Liver (tissue), 9 donors: ENCODE measurements around the gene CISD2. TPM values are rescaled to one million over a fixed set of nuclear protein-coding genes. Genes with fewer than 3 reads are reported as not detected.
"Not testable (repeated sequence)": the region's sequence is repeated elsewhere in the genome, so short reads cannot be mapped to it uniquely, and the experiment has no call there.

Source experiments
- DNase-seq: peaks from one replicate; pipeline ENCODE4 v3.0.0-alpha.2; 2017; ENCODE audit warnings: low spot score
- H3K27ac ChIP-seq, 2 donors: one replicate each; pipeline ENCODE4 v1.7.0; 2013; ENCODE audit warnings: inconsistent platforms in 2 of 2, low read length in 2 of 2, control low read depth in 1 of 2, low read depth in 1 of 2, mild to moderate bottlenecking in 1 of 2
- H3K27me3 ChIP-seq, 4 donors: one replicate each; pipeline versions ENCODE4 v1.6.1 to v1.7.0; 2013; ENCODE audit warnings: low read length in 3 of 4, inconsistent platforms in 1 of 4, mild to moderate bottlenecking in 1 of 4, moderate library complexity in 1 of 4; ENCODE audit not compliant: control insufficient read depth in 4 of 4, insufficient read depth in 4 of 4
- H3K36me3 ChIP-seq, 4 donors: one replicate each; pipeline versions ENCODE4 v1.6.1 to v1.7.0; 2013; ENCODE audit warnings: low read length in 3 of 4, mild to moderate bottlenecking in 3 of 4, low read depth in 1 of 4, moderate library complexity in 1 of 4; ENCODE audit not compliant: control insufficient read depth in 4 of 4, insufficient read depth in 3 of 4
- H3K4me1 ChIP-seq, 4 donors: one replicate each; pipeline versions ENCODE4 v1.6.1 to v1.7.0; 2013; ENCODE audit warnings: low read length in 3 of 4, mild to moderate bottlenecking in 3 of 4, moderate library complexity in 1 of 4; ENCODE audit not compliant: control insufficient read depth in 4 of 4, insufficient read depth in 4 of 4
- H3K4me3 ChIP-seq, 3 donors: one replicate each; pipeline versions ENCODE4 v1.6.1 to v1.7.0; 2013; ENCODE audit warnings: low read length in 3 of 3, control low read depth in 1 of 3, low read depth in 1 of 3, mild to moderate bottlenecking in 1 of 3
- H3K9ac ChIP-seq, 2 donors: one replicate each; pipeline ENCODE4 v1.7.0; 2013; ENCODE audit warnings: low read length in 2 of 2, mild to moderate bottlenecking in 2 of 2, moderate library complexity in 2 of 2, control low read depth in 1 of 2, low read depth in 1 of 2
- H3K9me3 ChIP-seq, 4 donors: one replicate each; pipeline versions ENCODE4 v1.6.1 to v1.7.0; 2013; ENCODE audit warnings: low read length in 3 of 4; ENCODE audit not compliant: control insufficient read depth in 4 of 4
- EGR1 ChIP-seq, 2 donors: IDR thresholded peaks; 2 replicates each; pipeline ENCODE4 v1.6.1; 2016 to 2018; ENCODE audit warnings: antibody characterized with exemption in 2 of 2, low read depth in 2 of 2
- FOXA2 ChIP-seq: IDR thresholded peaks from 2 replicates; pipeline ENCODE4 v1.6.1; 2016; ENCODE audit warnings: antibody characterized with exemption
- HNF4A ChIP-seq, 2 donors: conservative IDR thresholded peaks; 2 replicates each; pipeline ENCODE4 v1.6.1; 2016; ENCODE audit warnings: antibody characterized with exemption in 2 of 2, mild to moderate bottlenecking in 2 of 2
- HNF4G ChIP-seq: IDR thresholded peaks from 2 replicates; pipeline ENCODE4 v1.6.1; 2016; ENCODE audit warnings: antibody characterized with exemption
- JUND ChIP-seq, 2 donors: IDR thresholded peaks; 2 replicates each; pipeline ENCODE4 v1.6.1; 2016; ENCODE audit warnings: antibody characterized with exemption in 2 of 2
- RAD21 ChIP-seq, 2 donors: IDR thresholded peaks; 2 replicates each; pipeline ENCODE4 v1.6.1; 2016; ENCODE audit warnings: antibody characterized with exemption in 2 of 2, mild to moderate bottlenecking in 2 of 2
- RXRA ChIP-seq, 2 donors: IDR thresholded peaks; 2 replicates each; pipeline ENCODE4 v1.6.1; 2017 to 2018; ENCODE audit warnings: antibody characterized with exemption in 2 of 2, mild to moderate bottlenecking in 1 of 2
- SP1 ChIP-seq: IDR thresholded peaks from 2 replicates; pipeline ENCODE4 v1.6.1; 2018; ENCODE audit warnings: antibody characterized with exemption, mild to moderate bottlenecking
- TAF1 ChIP-seq: conservative IDR thresholded peaks from 2 replicates; pipeline ENCODE4 v1.6.1; 2016; ENCODE audit warnings: antibody characterized with exemption, mild to moderate bottlenecking
- YY1 ChIP-seq: IDR thresholded peaks from 2 replicates; pipeline ENCODE4 v1.6.1; 2016; ENCODE audit warnings: antibody characterized with exemption, mild to moderate bottlenecking
- WGBS: extraction: QIAGEN DNeasy Blood & Tissue Kit; methylation state at CpG from one replicate; pipeline ENCODE4 v1.1.7; 2013; 5-methylcytosine and 5-hydroxymethylcytosine counted together
- polyA plus RNA-seq, 2 donors: library from polyadenylated mRNA; stranded (reverse) in 1 of 2; unstranded in 1 of 2; fragments of 200-250 nt in 1 of 2; fragments of >200 nt in 1 of 2; fragmentation: Nextera tagmentation in 1 of 2; extraction: Ambion mirVana in 1 of 2; gene quantifications; one replicate each; pipeline versions ENCODE4 v1.2.1 to v1.2.3, GENCODE V29; 2013 to 2015
- total RNA-seq, 2 donors: library from RNA; depleted of rRNA; stranded (reverse); fragments of >200 nt; gene quantifications; one replicate each; pipeline ENCODE4 v1.2.3, GENCODE V29; 2014
- TF ChIP-seq, protein P1 (sequence below): fragments of 150-350 bp; IDR thresholded peaks from 2 replicates; pipeline ENCODE4 v1.5.1; 2017; ENCODE audit warnings: improper control_type of control experiment, low read depth, low read length; ENCODE audit not compliant: missing input control
- TF ChIP-seq, protein P2 (sequence below): IDR thresholded peaks from 2 replicates; pipeline ENCODE4 v1.6.1; 2016; ENCODE audit warnings: antibody characterized with exemption
- TF ChIP-seq, protein P3 (sequence below): IDR thresholded peaks from 2 replicates; pipeline ENCODE4 v1.6.1; 2016; ENCODE audit warnings: antibody characterized with exemption
- TF ChIP-seq, protein P4 (sequence below): IDR thresholded peaks from 2 replicates; pipeline ENCODE4 v1.6.1; 2016; ENCODE audit warnings: antibody characterized with exemption
- donor health status: healthy.
- donor health status: healthy.
- donor health status: healthy.
- donor health status: healthy.
- donor health status: healthy.

CISD2 gene
- total and polyA plus RNA-seq, 4 donors = 31.5 to 83.2 (median 54.9) TPM

DNA sequence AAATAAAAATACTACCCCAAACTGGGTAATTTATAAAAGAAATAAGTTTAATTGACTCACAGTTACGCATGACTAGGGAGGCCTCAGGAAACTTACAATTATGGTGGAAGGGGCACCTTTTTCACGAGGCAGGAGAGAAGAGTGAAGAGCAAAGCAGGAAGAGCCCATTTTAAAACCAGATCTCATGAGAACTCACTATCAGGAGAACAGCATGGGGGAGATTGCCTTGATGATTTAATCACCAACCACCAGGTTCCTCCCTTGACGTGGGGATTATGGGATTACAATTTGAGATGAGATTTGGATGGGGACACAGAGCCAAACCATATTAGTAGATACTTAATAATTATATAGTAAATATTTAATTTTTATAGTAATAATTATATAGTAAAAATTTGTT lies 10.1 kb downstream of the CISD2 start (continued):
- TF ChIP-seq, protein P1, sequence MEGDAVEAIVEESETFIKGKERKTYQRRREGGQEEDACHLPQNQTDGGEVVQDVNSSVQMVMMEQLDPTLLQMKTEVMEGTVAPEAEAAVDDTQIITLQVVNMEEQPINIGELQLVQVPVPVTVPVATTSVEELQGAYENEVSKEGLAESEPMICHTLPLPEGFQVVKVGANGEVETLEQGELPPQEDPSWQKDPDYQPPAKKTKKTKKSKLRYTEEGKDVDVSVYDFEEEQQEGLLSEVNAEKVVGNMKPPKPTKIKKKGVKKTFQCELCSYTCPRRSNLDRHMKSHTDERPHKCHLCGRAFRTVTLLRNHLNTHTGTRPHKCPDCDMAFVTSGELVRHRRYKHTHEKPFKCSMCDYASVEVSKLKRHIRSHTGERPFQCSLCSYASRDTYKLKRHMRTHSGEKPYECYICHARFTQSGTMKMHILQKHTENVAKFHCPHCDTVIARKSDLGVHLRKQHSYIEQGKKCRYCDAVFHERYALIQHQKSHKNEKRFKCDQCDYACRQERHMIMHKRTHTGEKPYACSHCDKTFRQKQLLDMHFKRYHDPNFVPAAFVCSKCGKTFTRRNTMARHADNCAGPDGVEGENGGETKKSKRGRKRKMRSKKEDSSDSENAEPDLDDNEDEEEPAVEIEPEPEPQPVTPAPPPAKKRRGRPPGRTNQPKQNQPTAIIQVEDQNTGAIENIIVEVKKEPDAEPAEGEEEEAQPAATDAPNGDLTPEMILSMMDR = no peak
- TF ChIP-seq HNF4G (no peak), TAF1 (no peak), RXRA (IDR thresholded peaks at IDR 0.05) (no peak)
- TF ChIP-seq, protein P2, sequence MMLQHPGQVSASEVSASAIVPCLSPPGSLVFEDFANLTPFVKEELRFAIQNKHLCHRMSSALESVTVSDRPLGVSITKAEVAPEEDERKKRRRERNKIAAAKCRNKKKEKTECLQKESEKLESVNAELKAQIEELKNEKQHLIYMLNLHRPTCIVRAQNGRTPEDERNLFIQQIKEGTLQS = no peak

DNA sequence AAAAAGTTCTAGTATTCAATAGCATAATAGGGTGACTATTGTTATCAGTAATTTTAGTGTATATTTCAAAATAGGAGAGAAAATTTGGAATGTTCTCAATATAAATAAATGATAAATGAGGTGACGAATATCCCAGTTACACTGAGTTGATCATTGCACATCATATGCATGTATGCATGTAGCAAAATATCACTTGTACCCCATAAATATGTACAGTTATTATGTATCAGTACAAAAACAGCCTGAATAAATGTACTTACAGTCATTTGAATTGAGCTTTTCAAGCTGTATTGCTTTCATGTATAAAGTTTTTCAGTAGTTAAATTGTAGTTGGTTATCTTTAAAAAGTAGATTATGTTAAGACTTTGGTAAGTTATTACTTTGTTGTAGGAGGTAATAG lies 12.6 kb downstream of the CISD2 start:
- no peaks in the 10 kb centered on the region for H3K27me3 ChIP-seq
- TF ChIP-seq RXRA (IDR thresholded peaks at IDR 0.05) (no peak), YY1 (no peak), TAF1 (no peak), EGR1 (IDR thresholded peaks at IDR 0.05; ENCODE audit: low read depth in 2 of 2) (no peak), HNF4A (conservative IDR thresholded peaks at IDR 0.05) (no peak), SP1 (no peak), FOXA2 (no peak)
- TF ChIP-seq, protein P2 = no peak
- TF ChIP-seq, protein P3, sequence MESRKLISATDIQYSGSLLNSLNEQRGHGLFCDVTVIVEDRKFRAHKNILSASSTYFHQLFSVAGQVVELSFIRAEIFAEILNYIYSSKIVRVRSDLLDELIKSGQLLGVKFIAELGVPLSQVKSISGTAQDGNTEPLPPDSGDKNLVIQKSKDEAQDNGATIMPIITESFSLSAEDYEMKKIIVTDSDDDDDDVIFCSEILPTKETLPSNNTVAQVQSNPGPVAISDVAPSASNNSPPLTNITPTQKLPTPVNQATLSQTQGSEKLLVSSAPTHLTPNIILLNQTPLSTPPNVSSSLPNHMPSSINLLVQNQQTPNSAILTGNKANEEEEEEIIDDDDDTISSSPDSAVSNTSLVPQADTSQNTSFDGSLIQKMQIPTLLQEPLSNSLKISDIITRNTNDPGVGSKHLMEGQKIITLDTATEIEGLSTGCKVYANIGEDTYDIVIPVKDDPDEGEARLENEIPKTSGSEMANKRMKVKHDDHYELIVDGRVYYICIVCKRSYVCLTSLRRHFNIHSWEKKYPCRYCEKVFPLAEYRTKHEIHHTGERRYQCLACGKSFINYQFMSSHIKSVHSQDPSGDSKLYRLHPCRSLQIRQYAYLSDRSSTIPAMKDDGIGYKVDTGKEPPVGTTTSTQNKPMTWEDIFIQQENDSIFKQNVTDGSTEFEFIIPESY = no peak
- TF ChIP-seq, protein P4, sequence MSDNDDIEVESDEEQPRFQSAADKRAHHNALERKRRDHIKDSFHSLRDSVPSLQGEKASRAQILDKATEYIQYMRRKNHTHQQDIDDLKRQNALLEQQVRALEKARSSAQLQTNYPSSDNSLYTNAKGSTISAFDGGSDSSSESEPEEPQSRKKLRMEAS = no peak
- TF ChIP-seq, protein P1 = no peak
- no peak overlapping the region for H3K4me3 ChIP-seq
- peaks cover 0 to 7% (median 0%) of the 10 kb centered on the region in 4 donors for H3K36me3 ChIP-seq
- H3K27ac ChIP-seq = no peak overlapping the region
- H3K9ac ChIP-seq = no peak overlapping the region
- no peak for DNase-seq
- peaks cover 0 to 7% (median 1%) of the 10 kb centered on the region in 4 donors for H3K4me1 ChIP-seq
- H3K9me3 ChIP-seq = no peaks in the 10 kb centered on the region
- 84% methylated on average over 1 of the region's 1 CpG for WGBS

DNA sequence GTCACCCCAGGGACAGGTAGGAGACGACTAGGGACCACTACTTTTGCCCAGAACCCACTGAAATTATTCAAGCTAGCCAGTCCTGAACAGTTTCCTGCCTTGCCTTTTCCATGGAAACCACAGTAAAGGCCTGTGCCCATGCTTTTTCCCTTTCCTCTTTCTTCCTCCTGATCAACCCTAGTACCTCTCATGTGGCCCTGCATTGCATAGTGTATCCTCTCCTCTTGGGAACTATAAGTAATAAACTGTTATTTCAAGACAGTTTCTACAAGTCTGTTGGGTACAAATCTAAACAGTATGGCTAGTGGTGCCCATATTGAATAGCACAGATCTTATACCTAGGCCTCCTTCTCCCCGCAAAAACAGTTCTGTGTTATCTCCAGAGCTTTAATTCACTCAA lies 14.5 kb downstream of the CISD2 start:
- TF ChIP-seq HNF4G = no peak
- TF ChIP-seq, protein P3 = no peak
- TF ChIP-seq, protein P1 = no peak
- no peak for TF ChIP-seq JUND (IDR thresholded peaks at IDR 0.05)
- no peak for TF ChIP-seq EGR1 (IDR thresholded peaks at IDR 0.05; ENCODE audit: low read depth in 2 of 2)
- no peak for TF ChIP-seq YY1
- no peak for TF ChIP-seq SP1
- no peak for TF ChIP-seq TAF1
- no peak for TF ChIP-seq RAD21 (IDR thresholded peaks at IDR 0.05)
- H3K27me3 ChIP-seq = no peaks in the 10 kb centered on the region
- H3K9ac ChIP-seq = no peak overlapping the region
- H3K36me3 ChIP-seq = peaks cover 0 to 7% (median 0%) of the 10 kb centered on the region in 4 donors
- H3K4me1 ChIP-seq = peaks cover 0 to 2% (median 1%) of the 10 kb centered on the region in 4 donors
- no peaks in the 10 kb centered on the region for H3K9me3 ChIP-seq
- DNase-seq = no peak
- H3K27ac ChIP-seq = no peak overlapping the region
- no peak overlapping the region for H3K4me3 ChIP-seq
- 97% methylated on average over 2 of the region's 2 CpGs for WGBS

DNA sequence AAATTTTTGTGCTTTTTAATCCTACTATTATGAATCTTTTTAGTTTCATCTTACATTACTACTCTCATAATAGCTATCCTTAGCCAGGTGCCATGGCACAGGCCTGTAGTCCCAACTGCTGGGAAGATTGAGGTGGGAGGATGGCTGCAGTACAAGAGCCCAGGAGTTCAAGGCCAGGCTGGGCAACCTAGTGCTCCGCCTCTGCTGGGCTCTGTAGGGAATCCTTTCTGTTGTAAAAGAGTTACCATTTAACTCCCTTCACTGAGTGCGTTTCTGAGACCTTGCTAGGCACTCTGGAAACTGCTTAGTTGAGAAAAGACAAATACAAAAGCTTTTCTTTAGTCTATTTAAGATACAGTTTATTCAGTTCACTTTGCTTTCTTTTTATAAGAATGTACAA lies 19.8 kb downstream of the CISD2 start:
- H3K9ac ChIP-seq, H3K9me3 ChIP-seq, H3K27me3 ChIP-seq, H3K27ac ChIP-seq, H3K4me3 ChIP-seq, H3K4me1 ChIP-seq, DNase-seq, H3K36me3 ChIP-seq: not testable (repeated sequence)
- WGBS = 94% methylated on average over 2 of the region's 2 CpGs
